Endodermal cell (in vitro differentiated cells): ENCODE data around the gene FARP1. TPM values are rescaled to one million over a fixed set of nuclear protein-coding genes. Genes with fewer than 3 reads are reported as not detected.
A peak's percentile ranks its signal among the peaks of the same experiment; 100 is the strongest.

Experiments used
- DNase-seq: peaks from one replicate; pipeline ENCODE4 v3.0.0-alpha.2; 2017
- H3K27ac ChIP-seq: 2 replicates; pipeline ENCODE4 v1.5.1; 2013; ENCODE audit warnings: mild to moderate bottlenecking, low read depth, low read length, moderate library complexity
- H3K27me3 ChIP-seq: 2 replicates; pipeline ENCODE4 v1.6.1; 2013; ENCODE audit warnings: mild to moderate bottlenecking, low read length, moderate library complexity; ENCODE audit not compliant: insufficient read depth, control insufficient read depth, poor library complexity, severe bottlenecking
- H3K36me3 ChIP-seq: 2 replicates; pipeline ENCODE4 v1.7.0; 2013; ENCODE audit warnings: mild to moderate bottlenecking, low read length, moderate library complexity; ENCODE audit not compliant: control insufficient read depth, insufficient read depth
- H3K4me1 ChIP-seq: one replicate; pipeline ENCODE4 v1.7.0; 2013; ENCODE audit warnings: low read length; ENCODE audit not compliant: control insufficient read depth, insufficient read depth
- H3K4me3 ChIP-seq: 2 replicates; pipeline ENCODE4 v1.5.1; 2013; ENCODE audit warnings: mild to moderate bottlenecking, low read length, moderate library complexity
- H3K9ac ChIP-seq: 2 replicates; pipeline ENCODE4 v1.6.1; 2013; ENCODE audit warnings: mild to moderate bottlenecking, low read length, moderate library complexity; ENCODE audit not compliant: poor library complexity, severe bottlenecking; ENCODE audit errors: extremely low read depth
- H3K9me3 ChIP-seq: 2 replicates; pipeline ENCODE4 v1.6.1; 2013; ENCODE audit warnings: mild to moderate bottlenecking, low read length, moderate library complexity; ENCODE audit not compliant: control insufficient read depth
- H3K27ac Mint-ChIP-seq: 2 replicates; pipeline ENCODE4 v1.8.0; 2020; ENCODE audit warnings: mixed read lengths
- H3K27me3 Mint-ChIP-seq: 2 replicates; pipeline ENCODE4 v1.8.0; 2021; ENCODE audit warnings: mild to moderate bottlenecking, mixed read lengths; ENCODE audit not compliant: insufficient read depth
- H3K36me3 Mint-ChIP-seq: 2 replicates; pipeline ENCODE4 v1.8.0; 2020; ENCODE audit warnings: low read depth, mixed read lengths
- H3K4me1 Mint-ChIP-seq: 2 replicates; pipeline ENCODE4 v1.8.0; 2020; ENCODE audit warnings: mixed read lengths
- H3K4me3 Mint-ChIP-seq: 2 replicates; pipeline ENCODE4 v1.8.0; 2020; ENCODE audit warnings: mild to moderate bottlenecking, moderate library complexity, mixed read lengths
- H3K9me3 Mint-ChIP-seq: 2 replicates; pipeline ENCODE4 v1.8.0; 2020; ENCODE audit warnings: mild to moderate bottlenecking, mixed read lengths
- WGBS, 2 experiments: methylation state at CpG; one replicate each; pipeline versions ENCODE4 v1.1.5 to v1.1.7; 2013; ENCODE audit warnings: missing lambda C conversion rate in 2 of 2, mixed read lengths in 1 of 2; ENCODE audit not compliant: insufficient coverage in 1 of 2, insufficient read length in 1 of 2; 5-methylcytosine and 5-hydroxymethylcytosine counted together
- total RNA-seq, 2 donors: library from RNA; stranded (reverse); fragmentation: NEBNext Ultra II Directional in 1 of 2; extraction: Animal tissue kit (Norgen Biotek cat#: 25700) in 1 of 2; gene quantifications; 2 replicates in 1 of 2; 3 replicates in 1 of 2; pipeline ENCODE4 v1.2.1, GENCODE V29; 2021
- TF ChIP-seq, protein P1 (sequence below): fragments of 200-600 bp; sonication (generic); conservative IDR thresholded peaks from 2 replicates; pipeline ENCODE4 v1.5.0; 2021; ENCODE audit warnings: antibody characterized with exemption, mild to moderate bottlenecking

FARP1 gene
- total RNA-seq, 2 donors from 2014 or later, result 237 to 319 TPM

GRCh38 chr13:98442391-98443230 is 299.7 kb downstream of the FARP1 start:
- Histone ChIP-seq H3K4me1 (no peaks in the 10 kb centered on the region), H3K4me3 (no peak overlapping the region), H3K27me3 (no peaks in the 10 kb centered on the region), H3K36me3 (peaks cover 85% of the 10 kb centered on the region), H3K27ac (peak overlapping the region; percentile 24), H3K9ac (no peak overlapping the region), H3K9me3 (no peaks in the 10 kb centered on the region)
- H3K4me3 Mint-ChIP-seq, result no peak overlapping the region
- peak overlapping the region; percentile 72 for H3K27ac Mint-ChIP-seq
- TF ChIP-seq, protein P1, sequence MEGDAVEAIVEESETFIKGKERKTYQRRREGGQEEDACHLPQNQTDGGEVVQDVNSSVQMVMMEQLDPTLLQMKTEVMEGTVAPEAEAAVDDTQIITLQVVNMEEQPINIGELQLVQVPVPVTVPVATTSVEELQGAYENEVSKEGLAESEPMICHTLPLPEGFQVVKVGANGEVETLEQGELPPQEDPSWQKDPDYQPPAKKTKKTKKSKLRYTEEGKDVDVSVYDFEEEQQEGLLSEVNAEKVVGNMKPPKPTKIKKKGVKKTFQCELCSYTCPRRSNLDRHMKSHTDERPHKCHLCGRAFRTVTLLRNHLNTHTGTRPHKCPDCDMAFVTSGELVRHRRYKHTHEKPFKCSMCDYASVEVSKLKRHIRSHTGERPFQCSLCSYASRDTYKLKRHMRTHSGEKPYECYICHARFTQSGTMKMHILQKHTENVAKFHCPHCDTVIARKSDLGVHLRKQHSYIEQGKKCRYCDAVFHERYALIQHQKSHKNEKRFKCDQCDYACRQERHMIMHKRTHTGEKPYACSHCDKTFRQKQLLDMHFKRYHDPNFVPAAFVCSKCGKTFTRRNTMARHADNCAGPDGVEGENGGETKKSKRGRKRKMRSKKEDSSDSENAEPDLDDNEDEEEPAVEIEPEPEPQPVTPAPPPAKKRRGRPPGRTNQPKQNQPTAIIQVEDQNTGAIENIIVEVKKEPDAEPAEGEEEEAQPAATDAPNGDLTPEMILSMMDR, result no peak
- no peaks in the 10 kb centered on the region for H3K9me3 Mint-ChIP-seq
- H3K27me3 Mint-ChIP-seq, result no peaks in the 10 kb centered on the region
- no peak for DNase-seq
- H3K36me3 Mint-ChIP-seq, result peaks cover 67% of the 10 kb centered on the region
- WGBS, 2 experiments, result 90 to 93% methylated on average over 22 to 27 of the region's 27 CpGs
- H3K4me1 Mint-ChIP-seq, result peaks cover 3% of the 10 kb centered on the region

DNA sequence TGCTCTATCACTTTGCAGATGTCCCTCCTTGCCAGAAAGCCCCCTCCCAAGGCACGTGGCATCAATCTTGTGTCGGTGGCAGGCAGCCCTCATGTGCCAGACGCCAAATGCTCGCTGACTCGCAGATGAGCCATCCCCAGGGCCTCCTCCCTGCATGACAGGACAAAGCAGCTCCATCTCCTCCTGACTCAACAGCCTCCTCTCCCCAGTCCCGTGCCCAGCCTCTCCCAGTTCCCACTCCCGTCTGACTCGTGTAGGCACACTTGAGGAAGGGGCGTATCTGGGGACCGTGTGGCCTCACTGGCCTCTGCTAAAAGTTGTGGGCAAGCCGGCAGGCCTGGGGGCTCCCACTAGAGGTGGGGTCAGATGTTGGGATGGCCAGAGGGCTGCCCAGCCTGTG is 300.4 kb downstream of the FARP1 start:
- Mint-ChIP-seq H3K9me3 (no peaks in the 10 kb centered on the region), H3K27me3 (no peaks in the 10 kb centered on the region), H3K4me1 (peaks cover 3% of the 10 kb centered on the region), H3K36me3 (peaks cover 67% of the 10 kb centered on the region), H3K27ac (peak overlapping the region; percentile 72), H3K4me3 (no peak overlapping the region)
- 88 to 97% methylated on average over 9 to 11 of the region's 11 CpGs for WGBS, 2 experiments
- DNase-seq, result no peak
- no peak overlapping the region for H3K9ac ChIP-seq
- no peaks in the 10 kb centered on the region for H3K9me3 ChIP-seq
- no peaks in the 10 kb centered on the region for H3K4me1 ChIP-seq
- H3K4me3 ChIP-seq, result no peak overlapping the region
- H3K27me3 ChIP-seq, result no peaks in the 10 kb centered on the region
- peak overlapping the region; percentile 64 for H3K27ac ChIP-seq
- TF ChIP-seq, protein P1, result no peak
- H3K36me3 ChIP-seq, result peaks cover 85% of the 10 kb centered on the region

DNA sequence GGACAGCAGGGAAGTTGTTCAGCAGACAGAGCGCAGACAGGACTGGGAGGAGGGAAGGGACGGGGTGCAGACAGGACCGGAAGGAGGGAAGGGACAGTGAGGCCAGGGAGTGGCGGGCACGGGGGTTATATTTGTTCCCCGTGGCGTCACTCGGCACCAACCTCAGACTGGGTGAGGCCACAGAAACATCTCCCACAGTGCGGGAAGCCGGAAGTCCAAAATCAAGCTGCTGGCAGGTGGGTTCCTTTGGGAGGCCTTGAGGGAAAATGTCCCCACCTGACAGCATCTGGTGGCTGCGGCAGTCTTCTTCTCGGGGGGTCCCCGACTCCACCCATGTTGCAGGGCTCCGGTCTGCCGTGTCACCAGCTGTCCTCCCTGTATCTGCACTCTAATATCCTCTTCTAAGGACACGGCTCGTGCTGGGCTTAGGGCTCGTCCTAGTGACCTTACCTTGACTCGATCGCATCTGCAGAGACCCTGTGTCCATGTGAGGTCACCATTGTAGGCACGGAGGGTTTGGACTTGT is 301.0 kb downstream of the FARP1 start:
- Histone ChIP-seq H3K27ac (peak overlapping the region; percentile 64), H3K27me3 (no peaks in the 10 kb centered on the region), H3K9me3 (no peaks in the 10 kb centered on the region), H3K36me3 (peaks cover 85% of the 10 kb centered on the region), H3K4me1 (no peaks in the 10 kb centered on the region), H3K9ac (no peak overlapping the region), H3K4me3 (no peak overlapping the region)
- Mint-ChIP-seq H3K36me3 (peaks cover 70% of the 10 kb centered on the region), H3K4me1 (peaks cover 3% of the 10 kb centered on the region), H3K4me3 (no peak overlapping the region), H3K9me3 (no peaks in the 10 kb centered on the region), H3K27me3 (no peaks in the 10 kb centered on the region), H3K27ac (peak overlapping the region; percentile 72)
- TF ChIP-seq, protein P1, result no peak
- 87 to 91% methylated on average over 14 to 21 of the region's 21 CpGs for WGBS, 2 experiments
- DNase-seq, result no peak
